ENCODE data around the gene ADAMTS18.

Gene ADAMTS18

GRCh38 chr16:77328274-77328673 lies 106.6 kb downstream of the ADAMTS18 start:
- Histone ChIP-seq H3K27me3 (ENCODE audit: control insufficient read depth, insufficient read depth, low read length) (no peaks in the 10 kb centered on the region), H3K9ac (ENCODE audit: low read length) (no peak overlapping the region), H3K4me1 (ENCODE audit: control insufficient read depth, insufficient read depth, low read length) (peaks cover 5% of the 10 kb centered on the region), H3K27ac (ENCODE audit: low read depth, low read length) (no peak overlapping the region), H3K36me3 (ENCODE audit: control insufficient read depth, insufficient read depth, low read length) (no peaks in the 10 kb centered on the region), H3K4me3 (ENCODE audit: low read depth, low read length) (no peak overlapping the region), H3K9me3 (ENCODE audit: control insufficient read depth, insufficient read depth, low read depth, low read length) (no peaks in the 10 kb centered on the region)

GRCh38 chr16:77327717-77328116 lies 107.1 kb downstream of the ADAMTS18 start:
- H3K4me3 ChIP-seq (ENCODE audit: low read depth, low read length), result no peak overlapping the region
- H3K27ac ChIP-seq (ENCODE audit: low read depth, low read length), result no peak overlapping the region

GRCh38 chr16:77324729-77325128 lies 110.1 kb downstream of the ADAMTS18 start:
- Histone ChIP-seq H3K4me1 (ENCODE audit: control insufficient read depth, insufficient read depth, low read length) (no peaks in the 10 kb centered on the region), H3K9ac (ENCODE audit: low read length) (no peak overlapping the region), H3K9me3 (ENCODE audit: control insufficient read depth, insufficient read depth, low read depth, low read length) (no peaks in the 10 kb centered on the region), H3K4me3 (ENCODE audit: low read depth, low read length) (no peak overlapping the region), H3K27me3 (ENCODE audit: control insufficient read depth, insufficient read depth, low read length) (no peaks in the 10 kb centered on the region), H3K36me3 (ENCODE audit: control insufficient read depth, insufficient read depth, low read length) (no peaks in the 10 kb centered on the region), H3K27ac (ENCODE audit: low read depth, low read length) (no peak overlapping the region)

More at GRCh38 chr16:77327717-77328116, 107.1 kb downstream of the ADAMTS18 start:
- Histone ChIP-seq H3K4me1 (ENCODE audit: control insufficient read depth, insufficient read depth, low read length) (peaks cover 5% of the 10 kb centered on the region), H3K9ac (ENCODE audit: low read length) (no peak overlapping the region), H3K27me3 (ENCODE audit: control insufficient read depth, insufficient read depth, low read length) (no peaks in the 10 kb centered on the region), H3K9me3 (ENCODE audit: control insufficient read depth, insufficient read depth, low read depth, low read length) (no peaks in the 10 kb centered on the region), H3K36me3 (ENCODE audit: control insufficient read depth, insufficient read depth, low read length) (no peaks in the 10 kb centered on the region)

GRCh38 chr16:77323695-77324094 lies 111.1 kb downstream of the ADAMTS18 start:
- Histone ChIP-seq H3K27ac (ENCODE audit: low read depth, low read length) (no peak overlapping the region), H3K4me1 (ENCODE audit: control insufficient read depth, insufficient read depth, low read length) (no peaks in the 10 kb centered on the region), H3K4me3 (ENCODE audit: low read depth, low read length) (no peak overlapping the region), H3K9me3 (ENCODE audit: control insufficient read depth, insufficient read depth, low read depth, low read length) (no peaks in the 10 kb centered on the region), H3K36me3 (ENCODE audit: control insufficient read depth, insufficient read depth, low read length) (no peaks in the 10 kb centered on the region), H3K27me3 (ENCODE audit: control insufficient read depth, insufficient read depth, low read length) (no peaks in the 10 kb centered on the region), H3K9ac (ENCODE audit: low read length) (no peak overlapping the region)

GRCh38 chr16:77322757-77323156 lies 112.1 kb downstream of the ADAMTS18 start:
- no peaks in the 10 kb centered on the region for H3K4me1 ChIP-seq (ENCODE audit: control insufficient read depth, insufficient read depth, low read length)
- H3K9ac ChIP-seq (ENCODE audit: low read length), result no peak overlapping the region
- H3K27ac ChIP-seq (ENCODE audit: low read depth, low read length), result no peak overlapping the region
- no peak overlapping the region for H3K4me3 ChIP-seq (ENCODE audit: low read depth, low read length)
- no peaks in the 10 kb centered on the region for H3K9me3 ChIP-seq (ENCODE audit: control insufficient read depth, insufficient read depth, low read depth, low read length)
- no peaks in the 10 kb centered on the region for H3K36me3 ChIP-seq (ENCODE audit: control insufficient read depth, insufficient read depth, low read length)
- no peaks in the 10 kb centered on the region for H3K27me3 ChIP-seq (ENCODE audit: control insufficient read depth, insufficient read depth, low read length)

- Histone ChIP-seq H3K9ac (ENCODE audit: low read length) (no peak overlapping the region), H3K4me1 (ENCODE audit: control insufficient read depth, insufficient read depth, low read length) (no peaks in the 10 kb centered on the region), H3K4me3 (ENCODE audit: low read depth, low read length) (no peak overlapping the region), H3K27ac (ENCODE audit: low read depth, low read length) (no peak overlapping the region), H3K27me3 (ENCODE audit: control insufficient read depth, insufficient read depth, low read length) (no peaks in the 10 kb centered on the region), H3K36me3 (ENCODE audit: control insufficient read depth, insufficient read depth, low read length) (no peaks in the 10 kb centered on the region), H3K9me3 (ENCODE audit: control insufficient read depth, insufficient read depth, low read depth, low read length) (no peaks in the 10 kb centered on the region)
These were observed 117.8 kb downstream of the ADAMTS18 start for GRCh38 chr16:77317059-77317458.

- no peaks in the 10 kb centered on the region for H3K9me3 ChIP-seq (ENCODE audit: control insufficient read depth, insufficient read depth, low read depth, low read length)
- H3K27ac ChIP-seq (ENCODE audit: low read depth, low read length), result no peak overlapping the region
- H3K4me3 ChIP-seq (ENCODE audit: low read depth, low read length), result no peak overlapping the region
- no peaks in the 10 kb centered on the region for H3K36me3 ChIP-seq (ENCODE audit: control insufficient read depth, insufficient read depth, low read length)
- peaks cover 9% of the 10 kb centered on the region; the same call in 1 of the 2 replicates for H3K4me1 ChIP-seq (ENCODE audit: control insufficient read depth, insufficient read depth, low read length)
- H3K27me3 ChIP-seq (ENCODE audit: control insufficient read depth, insufficient read depth, low read length), result no peaks in the 10 kb centered on the region
- no peak overlapping the region for H3K9ac ChIP-seq (ENCODE audit: low read length)
These were observed 124.0 kb downstream of the ADAMTS18 start for GRCh38 chr16:77310877-77311276.

GRCh38 chr16:77308163-77308561 lies 126.7 kb downstream of the ADAMTS18 start:
- Histone ChIP-seq H3K36me3 (ENCODE audit: control insufficient read depth, insufficient read depth, low read length) (no peaks in the 10 kb centered on the region), H3K9ac (ENCODE audit: low read length) (no peak overlapping the region), H3K27me3 (ENCODE audit: control insufficient read depth, insufficient read depth, low read length) (no peaks in the 10 kb centered on the region), H3K4me3 (ENCODE audit: low read depth, low read length) (no peak overlapping the region), H3K4me1 (ENCODE audit: control insufficient read depth, insufficient read depth, low read length) (peaks cover 9% of the 10 kb centered on the region; the same call in 1 of the 2 replicates), H3K9me3 (ENCODE audit: control insufficient read depth, insufficient read depth, low read depth, low read length) (no peaks in the 10 kb centered on the region), H3K27ac (ENCODE audit: low read depth, low read length) (no peak overlapping the region)

GRCh38 chr16:77307426-77308162 lies 127.2 kb downstream of the ADAMTS18 start:
- Histone ChIP-seq H3K4me3 (ENCODE audit: low read depth, low read length) (no peak overlapping the region), H3K4me1 (ENCODE audit: control insufficient read depth, insufficient read depth, low read length) (peaks cover 9% of the 10 kb centered on the region; the same call in 1 of the 2 replicates), H3K36me3 (ENCODE audit: control insufficient read depth, insufficient read depth, low read length) (no peaks in the 10 kb centered on the region), H3K9me3 (ENCODE audit: control insufficient read depth, insufficient read depth, low read depth, low read length) (no peaks in the 10 kb centered on the region), H3K27ac (ENCODE audit: low read depth, low read length) (no peak overlapping the region), H3K27me3 (ENCODE audit: control insufficient read depth, insufficient read depth, low read length) (no peaks in the 10 kb centered on the region), H3K9ac (ENCODE audit: low read length) (no peak overlapping the region)

- H3K9ac ChIP-seq (ENCODE audit: low read length), result no peak overlapping the region
- H3K9me3 ChIP-seq (ENCODE audit: control insufficient read depth, insufficient read depth, low read depth, low read length), result no peaks in the 10 kb centered on the region
- peaks cover 9% of the 10 kb centered on the region; the same call in 1 of the 2 replicates for H3K4me1 ChIP-seq (ENCODE audit: control insufficient read depth, insufficient read depth, low read length)
- H3K27me3 ChIP-seq (ENCODE audit: control insufficient read depth, insufficient read depth, low read length), result no peaks in the 10 kb centered on the region
- no peak overlapping the region for H3K27ac ChIP-seq (ENCODE audit: low read depth, low read length)
- no peak overlapping the region for H3K4me3 ChIP-seq (ENCODE audit: low read depth, low read length)
- no peaks in the 10 kb centered on the region for H3K36me3 ChIP-seq (ENCODE audit: control insufficient read depth, insufficient read depth, low read length)
These were observed 128.8 kb downstream of the ADAMTS18 start for GRCh38 chr16:77306075-77306474.

GRCh38 chr16:77304877-77305276 lies 130.0 kb downstream of the ADAMTS18 start:
- H3K36me3 ChIP-seq (ENCODE audit: control insufficient read depth, insufficient read depth, low read length), result no peaks in the 10 kb centered on the region
- H3K9ac ChIP-seq (ENCODE audit: low read length), result no peak overlapping the region
- no peak overlapping the region for H3K4me3 ChIP-seq (ENCODE audit: low read depth, low read length)
- no peaks in the 10 kb centered on the region for H3K9me3 ChIP-seq (ENCODE audit: control insufficient read depth, insufficient read depth, low read depth, low read length)
- no peaks in the 10 kb centered on the region for H3K27me3 ChIP-seq (ENCODE audit: control insufficient read depth, insufficient read depth, low read length)
- H3K27ac ChIP-seq (ENCODE audit: low read depth, low read length), result no peak overlapping the region
- peaks cover 9% of the 10 kb centered on the region; the same call in 1 of the 2 replicates for H3K4me1 ChIP-seq (ENCODE audit: control insufficient read depth, insufficient read depth, low read length)

Data from HUES6 (cell line).